ENCODE data around the gene GALNT17.

GRCh38 chr7:71618278-71618677 lies 486.3 kb downstream of the GALNT17 start:
- no peak for TF ChIP-seq CTCF (IDR thresholded peaks at IDR 0.05; ENCODE audit: poor library complexity, severe bottlenecking)
- TF ChIP-seq EZH2 (IDR thresholded peaks at IDR 0.05; ENCODE audit: borderline replicate concordance, insufficient read depth, low read length, poor library complexity, severe bottlenecking), result no peak
- TF ChIP-seq TAF1 (IDR thresholded peaks at IDR 0.05; ENCODE audit: low read depth), result no peak
- TF ChIP-seq SMC3 (conservative IDR thresholded peaks at IDR 0.05; ENCODE audit: poor library complexity), result no peak

All from neural cell (in vitro differentiated cells).